GM21737 (cell line): ENCODE data around the gene KMT2B.

ENCODE experiments used
- ATAC-seq: cut with Tn5 transposase; IDR thresholded peaks from one replicate; pipeline ENCODE4 v1.9.1; 2021; ENCODE audit warnings: mild to moderate bottlenecking, moderate library complexity; ENCODE audit not compliant: unreplicated experiment

The KMT2B gene

GRCh38 chr19:35776102-35776788 lies 58.4 kb downstream of the KMT2B start:
- ATAC-seq: no peak

GRCh38 chr19:35777086-35777841 lies 59.5 kb downstream of the KMT2B start:
- ATAC-seq: no peak

DNA sequence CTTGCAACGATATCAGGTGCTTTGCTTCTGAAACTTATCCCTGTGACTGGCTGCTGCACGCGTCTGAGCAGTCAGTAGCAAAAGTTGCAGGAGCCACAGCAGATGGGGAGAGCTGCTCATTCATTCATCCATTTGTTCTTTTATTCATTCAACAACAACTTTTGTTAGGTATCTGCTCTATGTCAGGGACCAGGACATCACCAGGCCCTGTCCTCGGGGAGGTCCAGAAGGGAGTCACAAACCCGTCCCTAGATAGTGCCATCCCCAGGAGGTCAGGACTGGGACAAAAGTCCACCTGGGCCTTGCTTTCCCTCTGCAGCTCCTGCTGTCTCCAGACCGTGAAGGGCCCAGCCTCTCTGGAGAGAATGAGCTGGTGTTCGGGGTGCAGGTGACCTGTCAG lies 60.2 kb downstream of the KMT2B start:
- ATAC-seq: no peak

GRCh38 chr19:35779033-35779432 lies 61.2 kb downstream of the KMT2B start:
- ATAC-seq: no peak

DNA sequence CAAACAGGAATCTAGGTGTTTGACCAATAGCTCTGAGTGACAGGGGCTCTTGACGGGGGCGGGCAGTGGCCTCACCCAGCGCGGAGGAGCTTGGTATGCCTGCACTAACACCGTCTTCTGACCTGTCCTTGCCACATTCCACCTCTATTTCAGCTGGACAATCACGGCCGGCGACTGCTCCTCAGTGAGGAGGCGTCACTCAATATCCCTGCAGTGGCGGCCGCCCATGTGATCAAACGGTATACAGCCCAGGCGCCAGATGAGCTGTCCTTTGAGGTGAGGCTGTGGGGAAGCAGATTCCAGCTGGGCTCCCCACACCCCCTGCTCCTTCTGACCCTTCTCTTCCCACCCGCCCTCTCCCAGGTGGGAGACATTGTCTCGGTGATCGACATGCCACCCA lies 62.3 kb downstream of the KMT2B start:
- ATAC-seq: no peak

GRCh38 chr19:35780717-35781116 lies 62.9 kb downstream of the KMT2B start:
- no peak for ATAC-seq

DNA sequence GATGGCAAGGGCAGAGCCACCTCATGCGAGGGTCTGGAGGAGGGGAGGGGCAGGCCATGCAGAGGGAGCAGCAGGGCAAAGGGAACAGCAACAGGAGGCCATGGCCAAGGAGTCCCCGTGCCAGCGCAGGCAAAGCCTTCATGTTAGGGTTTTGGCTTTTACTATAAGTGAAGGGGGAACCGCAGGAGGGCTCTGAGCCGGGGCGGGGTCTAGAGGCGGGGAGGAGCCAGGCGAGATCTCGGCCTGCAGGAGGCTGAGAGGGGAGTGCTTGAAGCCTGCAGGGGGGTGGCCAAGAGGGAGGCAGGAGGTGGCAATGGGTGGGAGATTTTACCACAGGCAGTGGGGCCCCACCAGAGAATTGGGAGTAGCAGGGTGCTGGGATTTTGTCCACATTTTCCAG lies 63.8 kb downstream of the KMT2B start:
- ATAC-seq: no peak

- ATAC-seq: no peak
Measured at GRCh38 chr19:35782589-35782988, 64.8 kb downstream of the KMT2B start.

GRCh38 chr19:35783469-35784434 lies 65.9 kb downstream of the KMT2B start:
- ATAC-seq: no peak

GRCh38 chr19:35784503-35785338 lies 66.9 kb downstream of the KMT2B start:
- ATAC-seq: no peak

GRCh38 chr19:35785339-35785627 lies 67.5 kb downstream of the KMT2B start:
- no peak for ATAC-seq

DNA sequence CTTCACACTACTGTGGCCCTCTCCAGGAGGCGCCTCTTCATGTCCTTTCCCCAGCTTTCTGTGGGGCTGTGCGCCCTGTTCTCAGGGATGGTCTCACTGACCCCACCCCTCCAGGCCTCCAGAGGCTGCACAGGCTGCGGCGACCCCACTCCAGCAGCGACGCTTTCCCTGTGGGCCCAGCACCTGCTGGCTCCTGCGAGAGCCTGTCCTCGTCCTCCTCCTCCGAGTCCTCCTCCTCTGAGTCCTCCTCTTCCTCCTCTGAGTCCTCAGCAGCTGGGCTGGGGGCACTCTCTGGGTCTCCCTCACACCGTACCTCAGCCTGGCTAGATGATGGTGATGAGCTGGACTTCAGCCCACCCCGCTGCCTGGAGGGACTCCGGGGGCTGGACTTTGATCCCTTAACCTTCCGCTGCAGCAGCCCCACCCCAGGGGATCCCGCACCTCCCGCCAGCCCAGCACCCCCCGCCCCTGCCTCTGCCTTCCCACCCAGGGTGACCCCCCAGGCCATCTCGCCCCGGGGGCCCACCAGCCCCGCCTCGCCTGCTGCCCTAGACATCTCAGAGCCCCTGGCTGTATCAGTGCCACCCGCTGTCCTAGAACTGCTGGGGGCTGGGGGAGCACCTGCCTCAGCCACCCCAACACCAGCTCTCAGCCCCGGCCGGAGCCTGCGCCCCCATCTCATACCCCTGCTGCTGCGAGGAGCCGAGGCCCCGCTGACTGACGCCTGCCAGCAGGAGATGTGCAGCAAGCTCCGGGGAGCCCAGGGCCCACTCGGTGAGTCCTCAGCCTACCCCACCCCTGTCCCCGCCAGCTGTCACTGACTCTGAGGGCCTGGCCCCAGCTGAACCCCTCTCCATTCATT lies 68.7 kb downstream of the KMT2B start:
- no peak for ATAC-seq

DNA sequence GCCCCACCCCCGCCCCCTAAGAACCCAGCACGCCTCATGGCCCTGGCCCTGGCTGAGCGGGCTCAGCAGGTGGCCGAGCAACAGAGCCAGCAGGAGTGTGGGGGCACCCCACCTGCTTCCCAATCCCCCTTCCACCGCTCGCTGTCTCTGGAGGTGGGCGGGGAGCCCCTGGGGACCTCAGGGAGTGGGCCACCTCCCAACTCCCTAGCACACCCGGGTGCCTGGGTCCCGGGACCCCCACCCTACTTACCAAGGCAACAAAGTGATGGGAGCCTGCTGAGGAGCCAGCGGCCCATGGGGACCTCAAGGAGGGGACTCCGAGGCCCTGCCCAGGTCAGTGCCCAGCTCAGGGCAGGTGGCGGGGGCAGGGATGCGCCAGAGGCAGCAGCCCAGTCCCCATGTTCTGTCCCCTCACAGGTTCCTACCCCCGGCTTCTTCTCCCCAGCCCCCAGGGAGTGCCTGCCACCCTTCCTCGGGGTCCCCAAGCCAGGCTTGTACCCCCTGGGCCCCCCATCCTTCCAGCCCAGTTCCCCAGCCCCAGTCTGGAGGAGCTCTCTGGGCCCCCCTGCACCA lies 69.5 kb downstream of the KMT2B start:
- ATAC-seq: no peak
